ENCODE measurements around the gene IFNAR2.
A peak's percentile ranks its signal among the peaks of the same experiment; 100 is the strongest.

IFNAR2 gene

GRCh38 chr21:33229784-33230544 lies at the start of gene IFNAR2:
Gene IFNAR2, plus strand, starts transcription at chr21:33229938. Its CDS starts 11,985 bp downstream, at chr21:33241923.
- Histone ChIP-seq H3K9ac (no peak within 1 kb of the TSS), H3K27ac (peak within 1 kb of the TSS; percentile 91), H3K27me3 (ENCODE audit: control insufficient read depth, insufficient read depth, low read length) (no peaks in the 10 kb centered on the region), H3K4me1 (no peaks in the 10 kb centered on the region), H3K36me3 (ENCODE audit: control insufficient read depth, insufficient read depth, low read length) (no peaks in the 10 kb centered on the region), H3K4me2 (ENCODE audit: low read length) (peak within 1 kb of the TSS; percentile 80), H3K4me3 (ENCODE audit: low read depth, low read length) (peak within 1 kb of the TSS; percentile 69), H2AFZ (peak within 1 kb of the TSS; percentile 98), H3K79me2 (no peaks in the 10 kb centered on the region), H3K9me3 (ENCODE audit: control insufficient read depth, low read length) (no peaks in the 10 kb centered on the region)
- no peak for TF ChIP-seq CTCF (IDR thresholded peaks at IDR 0.05)

- no peaks in the 10 kb centered on the region for H3K79me2 ChIP-seq
- no peak overlapping the region for H3K4me2 ChIP-seq (ENCODE audit: low read length)
- no peaks in the 10 kb centered on the region for H3K9me3 ChIP-seq (ENCODE audit: control insufficient read depth, low read length)
- TF ChIP-seq CTCF (IDR thresholded peaks at IDR 0.05) = no peak
- no peak overlapping the region for H3K9ac ChIP-seq
- H3K27ac ChIP-seq = no peak overlapping the region
- no peaks in the 10 kb centered on the region for H3K36me3 ChIP-seq (ENCODE audit: control insufficient read depth, insufficient read depth, low read length)
- no peaks in the 10 kb centered on the region for H3K4me1 ChIP-seq
- H3K27me3 ChIP-seq (ENCODE audit: control insufficient read depth, insufficient read depth, low read length) = no peaks in the 10 kb centered on the region
- no peak overlapping the region for H2AFZ ChIP-seq
- no peak overlapping the region for H3K4me3 ChIP-seq (ENCODE audit: low read depth, low read length)
These were observed 43.9 kb upstream of the IFNAR2 start for GRCh38 chr21:33185852-33186251.

- Histone ChIP-seq H3K4me2 (ENCODE audit: low read length) (no peak overlapping the region), H3K36me3 (ENCODE audit: control insufficient read depth, insufficient read depth, low read length) (no peaks in the 10 kb centered on the region), H3K9ac (no peak overlapping the region), H3K27ac (no peak overlapping the region), H3K79me2 (no peaks in the 10 kb centered on the region), H3K9me3 (ENCODE audit: control insufficient read depth, low read length) (no peaks in the 10 kb centered on the region), H3K4me3 (ENCODE audit: low read depth, low read length) (no peak overlapping the region), H3K27me3 (ENCODE audit: control insufficient read depth, insufficient read depth, low read length) (no peaks in the 10 kb centered on the region), H3K4me1 (no peaks in the 10 kb centered on the region), H2AFZ (no peak overlapping the region)
- TF ChIP-seq CTCF (IDR thresholded peaks at IDR 0.05) = no peak
These were observed 42.5 kb upstream of the IFNAR2 start for GRCh38 chr21:33187276-33187675.

GRCh38 chr21:33189237-33189636 lies 40.5 kb upstream of the IFNAR2 start:
- H3K27me3 ChIP-seq (ENCODE audit: control insufficient read depth, insufficient read depth, low read length) = no peaks in the 10 kb centered on the region
- no peak overlapping the region for H3K27ac ChIP-seq

More at GRCh38 chr21:33189237-33189636, 40.5 kb upstream of the IFNAR2 start:
- no peaks in the 10 kb centered on the region for H3K4me1 ChIP-seq
- H3K4me3 ChIP-seq (ENCODE audit: low read depth, low read length) = no peak overlapping the region
- no peaks in the 10 kb centered on the region for H3K79me2 ChIP-seq
- no peak for TF ChIP-seq CTCF (IDR thresholded peaks at IDR 0.05)
- no peak overlapping the region for H2AFZ ChIP-seq
- no peaks in the 10 kb centered on the region for H3K9me3 ChIP-seq (ENCODE audit: control insufficient read depth, low read length)
- no peak overlapping the region for H3K4me2 ChIP-seq (ENCODE audit: low read length)
- no peak overlapping the region for H3K9ac ChIP-seq
- no peaks in the 10 kb centered on the region for H3K36me3 ChIP-seq (ENCODE audit: control insufficient read depth, insufficient read depth, low read length)
